Adrenal gland (tissue), 12 donors: ENCODE data around the gene ADGRG4. TPM values are rescaled to one million over a fixed set of nuclear protein-coding genes. Genes with fewer than 3 reads are reported as not detected.

ENCODE experiments used
- DNase-seq, 7 donors: peaks; one replicate each; pipeline ENCODE4 v3.0.0-alpha.2; 2019 to 2020
- H3K27ac ChIP-seq, 5 donors: fragments of 200-600 bp; sonication (generic) in 4 of 5; 1 replicate in 3 of 5; 2 replicates in 2 of 5; pipeline versions ENCODE4 v1.5.1 to v1.8.0; 2016 to 2020; ENCODE audit warnings: mild to moderate bottlenecking in 1 of 5
- H3K27me3 ChIP-seq: fragments of 200-600 bp; 2 replicates; pipeline ENCODE4 v1.8.0; 2021
- H3K36me3 ChIP-seq, 2 donors: fragments of 200-600 bp; replicated peaks in 1 of 2; 1 replicate in 1 of 2; 2 replicates in 1 of 2; pipeline versions ENCODE4 v1.5.1 to v1.8.0; 2018 to 2022
- H3K4me1 ChIP-seq, 2 donors: fragments of 200-600 bp; replicated peaks in 1 of 2; 1 replicate in 1 of 2; 2 replicates in 1 of 2; pipeline versions ENCODE4 v1.5.1 to v1.8.0; 2018 to 2021
- H3K4me3 ChIP-seq, 4 donors: fragments of 200-600 bp; sonication (generic) in 3 of 4; one replicate each; pipeline ENCODE4 v1.5.1; 2016 to 2018
- H3K9me3 ChIP-seq, 3 donors: fragments of 200-600 bp; sonication (generic) in 1 of 3; replicated peaks in 1 of 3; 1 replicate in 2 of 3; 2 replicates in 1 of 3; pipeline versions ENCODE4 v1.5.1 to v1.8.0; 2016 to 2021
- POLR2A ChIP-seq, 2 donors: fragments of 450-650 bp; IDR thresholded peaks; one replicate each; pipeline ENCODE4 v1.6.1; 2017; ENCODE audit warnings: antibody characterized with exemption in 2 of 2, mild to moderate bottlenecking in 2 of 2, moderate library complexity in 1 of 2
- WGBS, 4 donors: extraction: QIAGEN DNeasy Blood & Tissue Kit in 2 of 4; methylation state at CpG; one replicate each; pipeline versions ENCODE4 v1.1.5 to v1.1.7; 2013 to 2017; 5-methylcytosine and 5-hydroxymethylcytosine counted together
- intact Hi-C, 2 donors: fragments of 100-400 bp; cut with DNase I; formaldehyde crosslinking; loops; one replicate each; pipeline versions ENCODE4 v1.14.1 to v1.15.0; 2022 to 2023
- polyA plus RNA-seq, 3 donors: library from polyadenylated mRNA; stranded (reverse); fragments of 200-250 nt in 2 of 3; fragments of 350-450 nt in 1 of 3; fragmentation: Illumina TruSeq in 1 of 3; extraction: RNeasy Lipid Tissue Mini Kit (QIAGEN cat#74804) in 1 of 3; gene quantifications; one replicate each; pipeline ENCODE4 v1.2.3, GENCODE V29; 2013 to 2014
- total RNA-seq, 9 donors: library from RNA; depleted of rRNA in 4 of 9; stranded (reverse); fragments of >200 nt in 4 of 9; fragments of 120-200 nt in 1 of 9; fragmentation: NEBNext Ultra II Directional in 1 of 9; extraction: Animal tissue kit (Norgen Biotek cat#: 25700) in 1 of 9; gene quantifications; one replicate each; pipeline versions ENCODE4 v1.1.0 to v1.2.4, GENCODE V29; 2013 to 2023
- TF ChIP-seq, protein P1 (sequence below), 6 experiments: fragments of 450-650 bp in 4 of 6; fragments of 200-600 bp in 2 of 6; sonication (generic) in 1 of 6; IDR thresholded peaks; 1 replicate in 5 of 6; 2 replicates in 1 of 6; pipeline versions ENCODE4 v1.5.1 to v1.8.0; 2016 to 2021; ENCODE audit warnings: antibody characterized with exemption in 6 of 6, mild to moderate bottlenecking in 2 of 6, moderate library complexity in 1 of 6
- donor health status: healthy with polysubstance abuse.
- donor health status: Bipolar disorder and iron deficiency.
- donor health status: DM: yes; HTN: yes; CAD: no.
- donor health status: DM: no; HTN: no; CAD: no.
- donor health status: DM: no; HTN: no; CAD: no.
- donor health status: DM: yes; HTN: yes; CAD: no.

ADGRG4 gene
- total and polyA plus RNA-seq, 12 donors, result under 0.01 to 0.11 (median 0.01) TPM; not detected in 4

DNA sequence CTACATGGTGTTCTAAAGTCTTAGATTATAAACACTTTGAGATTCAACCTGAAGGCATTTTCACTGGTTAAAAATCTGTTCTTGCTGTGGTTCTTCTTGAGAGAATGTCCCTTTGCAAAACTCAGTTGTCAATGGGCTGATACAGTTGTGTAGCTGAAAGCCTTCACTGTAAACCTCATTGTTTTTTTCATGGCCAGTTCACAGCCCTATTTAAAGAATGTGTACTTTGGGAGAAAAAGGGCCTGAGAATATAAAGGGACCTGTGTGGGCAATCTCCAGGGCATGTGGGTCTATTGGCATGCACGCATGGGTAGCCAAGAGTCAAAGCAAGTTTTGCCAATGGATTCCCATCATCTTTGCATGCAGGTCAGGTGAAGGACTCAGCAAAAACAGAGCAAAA, 41.8 kb upstream of the ADGRG4 start:
- Histone ChIP-seq H3K27me3 (no peaks in the 10 kb centered on the region), H3K36me3 (no peaks in the 10 kb centered on the region), H3K4me1 (no peaks in the 10 kb centered on the region), H3K9me3 (no peaks in the 10 kb centered on the region), H3K4me3 (no peak overlapping the region), H3K27ac (no peak overlapping the region)
- DNase-seq, result no peak
- intact Hi-C loops, result no loop called here
- 65 to 100% (median 85%) methylated on average over 1 of the region's 1 CpG for WGBS, 4 donors
- TF ChIP-seq POLR2A (IDR thresholded peaks at IDR 0.05), result no peak
- TF ChIP-seq, protein P1, sequence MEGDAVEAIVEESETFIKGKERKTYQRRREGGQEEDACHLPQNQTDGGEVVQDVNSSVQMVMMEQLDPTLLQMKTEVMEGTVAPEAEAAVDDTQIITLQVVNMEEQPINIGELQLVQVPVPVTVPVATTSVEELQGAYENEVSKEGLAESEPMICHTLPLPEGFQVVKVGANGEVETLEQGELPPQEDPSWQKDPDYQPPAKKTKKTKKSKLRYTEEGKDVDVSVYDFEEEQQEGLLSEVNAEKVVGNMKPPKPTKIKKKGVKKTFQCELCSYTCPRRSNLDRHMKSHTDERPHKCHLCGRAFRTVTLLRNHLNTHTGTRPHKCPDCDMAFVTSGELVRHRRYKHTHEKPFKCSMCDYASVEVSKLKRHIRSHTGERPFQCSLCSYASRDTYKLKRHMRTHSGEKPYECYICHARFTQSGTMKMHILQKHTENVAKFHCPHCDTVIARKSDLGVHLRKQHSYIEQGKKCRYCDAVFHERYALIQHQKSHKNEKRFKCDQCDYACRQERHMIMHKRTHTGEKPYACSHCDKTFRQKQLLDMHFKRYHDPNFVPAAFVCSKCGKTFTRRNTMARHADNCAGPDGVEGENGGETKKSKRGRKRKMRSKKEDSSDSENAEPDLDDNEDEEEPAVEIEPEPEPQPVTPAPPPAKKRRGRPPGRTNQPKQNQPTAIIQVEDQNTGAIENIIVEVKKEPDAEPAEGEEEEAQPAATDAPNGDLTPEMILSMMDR (IDR thresholded peaks at IDR 0.05), result no peak

DNA sequence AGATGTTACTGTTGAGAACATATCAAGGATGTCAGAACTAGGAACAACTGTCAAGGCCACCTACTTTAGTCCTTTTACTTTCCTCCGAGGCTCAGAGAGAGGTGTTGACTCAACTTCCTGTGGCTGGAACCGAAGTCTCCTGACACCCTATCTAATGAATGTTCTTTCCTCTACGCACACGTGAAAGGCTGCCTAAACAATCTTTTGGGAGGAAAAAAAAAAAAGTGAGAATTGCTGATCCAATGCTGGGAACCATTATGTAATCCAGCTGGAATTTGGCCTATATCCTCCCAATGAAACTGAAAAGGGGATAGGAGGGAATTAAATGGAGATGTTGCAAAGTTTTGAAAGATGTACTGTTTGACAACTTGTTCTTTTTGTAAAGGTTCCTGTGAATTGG, 41.2 kb upstream of the ADGRG4 start:
- H3K27ac ChIP-seq, result no peak overlapping the region
- H3K4me3 ChIP-seq, result no peak overlapping the region
- H3K27me3 ChIP-seq, result no peaks in the 10 kb centered on the region
- no peaks in the 10 kb centered on the region for H3K36me3 ChIP-seq
- intact Hi-C loops, result no loop called here
- TF ChIP-seq, protein P1 (IDR thresholded peaks at IDR 0.05), result no peak
- no peak for TF ChIP-seq POLR2A (IDR thresholded peaks at IDR 0.05)
- H3K4me1 ChIP-seq, result no peaks in the 10 kb centered on the region
- no peak for DNase-seq
- H3K9me3 ChIP-seq, result no peaks in the 10 kb centered on the region
- WGBS, 4 donors, result 0 to 30% (median 24%) methylated on average over 2 to 4 of the region's 4 CpGs

DNA sequence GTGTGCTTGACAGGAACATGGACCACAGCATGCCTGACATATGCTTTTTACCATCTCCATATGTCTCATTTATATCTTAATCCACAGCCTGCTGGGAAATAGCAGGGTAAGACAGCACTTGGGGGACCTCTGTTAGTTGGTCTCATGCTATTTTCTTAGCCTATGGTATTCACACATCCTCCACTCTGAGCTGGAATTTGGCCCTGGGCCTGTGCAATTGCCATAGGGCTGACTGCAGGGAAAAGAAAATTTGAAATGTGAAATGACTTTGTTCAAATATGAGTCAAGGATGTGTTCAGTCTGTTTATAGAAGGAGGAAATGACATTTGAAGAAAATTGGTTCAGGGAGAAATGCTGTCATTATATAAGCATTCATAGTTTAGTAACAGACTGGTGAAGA, 40.0 kb upstream of the ADGRG4 start:
- H3K27me3 ChIP-seq, result peaks cover 4% of the 10 kb centered on the region
- no peaks in the 10 kb centered on the region for H3K9me3 ChIP-seq
- no peak for TF ChIP-seq POLR2A (IDR thresholded peaks at IDR 0.05)
- TF ChIP-seq, protein P1 (IDR thresholded peaks at IDR 0.05), result no peak
- no peaks in the 10 kb centered on the region for H3K36me3 ChIP-seq
- DNase-seq, result no peak
- peak overlapping the region in 1 of 5 donors; percentile 31 for H3K27ac ChIP-seq
- intact Hi-C loops, result no loop called here
- H3K4me3 ChIP-seq, result no peak overlapping the region
- H3K4me1 ChIP-seq, result no peaks in the 10 kb centered on the region

DNA sequence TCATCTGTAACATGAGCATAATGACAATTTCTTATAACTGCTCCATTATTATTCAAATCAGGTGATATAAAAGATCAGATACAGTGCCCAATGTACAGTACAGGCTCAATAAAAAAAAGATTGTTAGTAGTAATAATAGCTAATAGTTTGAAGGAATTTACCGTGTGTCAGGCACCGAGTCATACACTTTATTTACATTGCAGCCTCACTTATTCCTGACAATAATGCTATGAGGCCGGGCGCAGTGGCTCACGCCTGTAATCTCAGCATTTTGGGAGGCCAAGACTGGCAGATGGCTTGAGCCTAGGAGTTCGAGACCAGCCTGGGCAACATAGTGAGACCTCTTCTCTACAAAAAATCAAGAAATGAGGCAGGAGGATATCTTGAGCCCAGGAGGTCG, 39.4 kb upstream of the ADGRG4 start:
- Histone ChIP-seq H3K4me1 (no peaks in the 10 kb centered on the region), H3K4me3 (no peak overlapping the region), H3K27me3 (peaks cover 4% of the 10 kb centered on the region), H3K27ac (peak overlapping the region in 1 of 5 donors; percentile 16), H3K9me3 (no peaks in the 10 kb centered on the region), H3K36me3 (no peaks in the 10 kb centered on the region)
- no peak for DNase-seq
- intact Hi-C loops, result no loop called here
- WGBS, 4 donors, result 72 to 90% (median 80%) methylated on average over 7 of the region's 7 CpGs
- TF ChIP-seq, protein P1 (IDR thresholded peaks at IDR 0.05), result no peak
- TF ChIP-seq POLR2A (IDR thresholded peaks at IDR 0.05), result no peak
